ENCODE data around the gene ARMH1. TPM values are rescaled to one million over a fixed set of nuclear protein-coding genes. Genes with fewer than 3 reads are reported as not detected.

ARMH1 gene
- total and polyA plus RNA-seq, 2 experiments from 2014 or later: 3.1 to 6.3 TPM

DNA sequence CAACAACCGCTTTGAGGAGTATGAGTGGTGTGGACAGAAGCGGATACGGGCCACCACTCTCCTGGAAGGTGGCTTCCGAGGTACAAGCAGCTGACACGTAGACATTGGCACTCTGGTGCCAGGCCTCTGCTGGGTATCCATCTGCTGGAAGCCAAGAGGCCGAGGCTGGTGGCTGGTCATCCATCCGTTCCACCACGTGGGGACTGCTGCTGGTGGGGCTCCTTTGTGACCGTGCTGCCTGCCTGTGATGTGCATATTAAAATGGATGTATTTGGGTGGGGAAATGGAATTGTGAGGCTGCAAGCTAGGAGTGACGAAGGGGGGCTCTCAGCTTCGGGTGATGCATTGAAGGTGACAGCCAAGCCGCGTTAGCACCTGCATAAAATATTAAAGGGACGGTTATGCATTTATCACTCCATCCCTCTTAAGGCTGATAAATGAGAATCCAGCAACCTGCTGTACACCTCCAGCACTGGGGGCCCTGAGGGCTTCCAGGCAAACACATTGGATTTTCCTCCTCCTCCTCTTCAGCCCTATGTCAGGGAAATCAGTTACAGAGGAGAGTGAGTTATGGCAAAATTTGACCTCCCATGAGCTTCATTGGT, 38.3 kb upstream of the ARMH1 start:
- Histone ChIP-seq H3K9me3 (ENCODE audit: low read depth) (no peaks in the 10 kb centered on the region), H4K20me1 (ENCODE audit: insufficient read depth, poor library complexity, severe bottlenecking) (no peaks in the 10 kb centered on the region), H3K4me3 (no peak overlapping the region), H3K27ac (peak overlapping the region; percentile 66), H2AFZ (no peak overlapping the region), H3K79me2 (peaks cover 27% of the 10 kb centered on the region), H3K36me3 (replicated peaks; ENCODE audit: insufficient read depth, low read depth) (no peaks in the 10 kb centered on the region), H3K4me2 (no peak overlapping the region), H3K27me3 (no peaks in the 10 kb centered on the region), H3K4me1 (ENCODE audit: insufficient read depth) (peaks cover 11% of the 10 kb centered on the region), H3K9me2 (replicated peaks; ENCODE audit: insufficient read depth) (no peaks in the 10 kb centered on the region)
- no peak for DNase-seq (ENCODE audit: low spot score)
- TF ChIP-seq EZH2phosphoT487 (IDR thresholded peaks at IDR 0.05; ENCODE audit: low read depth, severe bottlenecking, unreplicated experiment): no peak
- TF ChIP-seq, protein P1, sequence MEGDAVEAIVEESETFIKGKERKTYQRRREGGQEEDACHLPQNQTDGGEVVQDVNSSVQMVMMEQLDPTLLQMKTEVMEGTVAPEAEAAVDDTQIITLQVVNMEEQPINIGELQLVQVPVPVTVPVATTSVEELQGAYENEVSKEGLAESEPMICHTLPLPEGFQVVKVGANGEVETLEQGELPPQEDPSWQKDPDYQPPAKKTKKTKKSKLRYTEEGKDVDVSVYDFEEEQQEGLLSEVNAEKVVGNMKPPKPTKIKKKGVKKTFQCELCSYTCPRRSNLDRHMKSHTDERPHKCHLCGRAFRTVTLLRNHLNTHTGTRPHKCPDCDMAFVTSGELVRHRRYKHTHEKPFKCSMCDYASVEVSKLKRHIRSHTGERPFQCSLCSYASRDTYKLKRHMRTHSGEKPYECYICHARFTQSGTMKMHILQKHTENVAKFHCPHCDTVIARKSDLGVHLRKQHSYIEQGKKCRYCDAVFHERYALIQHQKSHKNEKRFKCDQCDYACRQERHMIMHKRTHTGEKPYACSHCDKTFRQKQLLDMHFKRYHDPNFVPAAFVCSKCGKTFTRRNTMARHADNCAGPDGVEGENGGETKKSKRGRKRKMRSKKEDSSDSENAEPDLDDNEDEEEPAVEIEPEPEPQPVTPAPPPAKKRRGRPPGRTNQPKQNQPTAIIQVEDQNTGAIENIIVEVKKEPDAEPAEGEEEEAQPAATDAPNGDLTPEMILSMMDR (IDR thresholded peaks at IDR 0.05; ENCODE audit: poor library complexity): no peak
- TF ChIP-seq EZH2 (IDR thresholded peaks at IDR 0.05; ENCODE audit: borderline replicate concordance): no peak
- WGBS (ENCODE audit: low lambda C conversion rate, missing lambda C conversion rate): 97% methylated on average over 14 of the region's 14 CpGs

DNA sequence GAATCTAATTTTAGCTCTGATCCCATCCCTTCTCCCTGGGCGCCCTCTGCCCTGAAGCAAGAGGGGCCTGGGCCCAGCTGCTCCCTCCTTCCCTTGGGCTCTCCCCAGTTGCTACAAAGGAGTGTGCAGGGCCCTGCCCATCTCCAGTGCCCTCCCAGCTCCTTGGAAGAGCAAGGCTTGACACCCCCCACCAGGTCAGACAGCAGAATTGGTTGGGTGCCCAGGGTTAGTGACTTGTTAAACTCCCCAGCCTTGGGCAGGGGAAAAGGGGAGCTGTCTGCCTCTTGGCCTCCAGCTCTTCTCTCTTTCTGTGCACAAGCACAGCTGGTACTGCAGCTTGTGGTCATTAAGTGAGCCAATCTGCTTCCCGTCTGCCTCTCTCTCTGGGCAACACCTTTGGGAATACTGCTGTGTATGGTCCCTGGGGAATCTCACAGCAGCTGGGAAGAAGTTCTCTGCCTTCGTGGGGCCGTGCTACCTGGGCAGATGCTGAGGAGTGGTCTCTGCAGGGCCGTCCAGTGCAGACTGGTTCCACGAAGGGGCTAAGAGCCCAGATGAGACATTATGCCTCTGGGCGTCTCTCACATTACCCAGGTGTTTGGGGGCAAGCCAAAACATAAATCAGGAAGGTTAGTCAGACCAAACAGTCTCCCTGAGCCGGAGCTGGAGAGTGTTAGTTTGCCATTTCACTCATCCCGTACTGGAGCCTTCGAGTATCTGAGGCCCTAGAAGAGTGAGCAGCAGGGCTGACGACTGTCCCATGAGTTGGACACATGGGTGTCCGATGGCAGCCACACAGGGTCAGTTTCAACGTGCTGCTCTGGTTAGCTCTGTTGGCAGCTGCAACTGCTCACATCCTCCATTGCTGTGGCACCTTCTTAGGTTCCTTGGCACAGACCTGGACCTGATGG, 37.6 kb upstream of the ARMH1 start:
- Histone ChIP-seq H3K4me2 (no peak overlapping the region), H3K4me1 (ENCODE audit: insufficient read depth) (peaks cover 11% of the 10 kb centered on the region), H3K4me3 (no peak overlapping the region), H3K36me3 (replicated peaks; ENCODE audit: insufficient read depth, low read depth) (no peaks in the 10 kb centered on the region), H2AFZ (no peak overlapping the region), H3K27me3 (no peaks in the 10 kb centered on the region), H3K79me2 (peaks cover 27% of the 10 kb centered on the region), H3K9me2 (replicated peaks; ENCODE audit: insufficient read depth) (no peaks in the 10 kb centered on the region), H4K20me1 (ENCODE audit: insufficient read depth, poor library complexity, severe bottlenecking) (no peaks in the 10 kb centered on the region), H3K9me3 (ENCODE audit: low read depth) (no peaks in the 10 kb centered on the region), H3K27ac (peak overlapping the region; percentile 66)
- WGBS (ENCODE audit: low lambda C conversion rate, missing lambda C conversion rate): 78% methylated on average over 13 of the region's 13 CpGs
- no peak for DNase-seq (ENCODE audit: low spot score)
- TF ChIP-seq, protein P1 (IDR thresholded peaks at IDR 0.05; ENCODE audit: poor library complexity): no peak
- TF ChIP-seq EZH2phosphoT487 (IDR thresholded peaks at IDR 0.05; ENCODE audit: low read depth, severe bottlenecking, unreplicated experiment) (no peak), EZH2 (IDR thresholded peaks at IDR 0.05; ENCODE audit: borderline replicate concordance) (no peak)

DNA sequence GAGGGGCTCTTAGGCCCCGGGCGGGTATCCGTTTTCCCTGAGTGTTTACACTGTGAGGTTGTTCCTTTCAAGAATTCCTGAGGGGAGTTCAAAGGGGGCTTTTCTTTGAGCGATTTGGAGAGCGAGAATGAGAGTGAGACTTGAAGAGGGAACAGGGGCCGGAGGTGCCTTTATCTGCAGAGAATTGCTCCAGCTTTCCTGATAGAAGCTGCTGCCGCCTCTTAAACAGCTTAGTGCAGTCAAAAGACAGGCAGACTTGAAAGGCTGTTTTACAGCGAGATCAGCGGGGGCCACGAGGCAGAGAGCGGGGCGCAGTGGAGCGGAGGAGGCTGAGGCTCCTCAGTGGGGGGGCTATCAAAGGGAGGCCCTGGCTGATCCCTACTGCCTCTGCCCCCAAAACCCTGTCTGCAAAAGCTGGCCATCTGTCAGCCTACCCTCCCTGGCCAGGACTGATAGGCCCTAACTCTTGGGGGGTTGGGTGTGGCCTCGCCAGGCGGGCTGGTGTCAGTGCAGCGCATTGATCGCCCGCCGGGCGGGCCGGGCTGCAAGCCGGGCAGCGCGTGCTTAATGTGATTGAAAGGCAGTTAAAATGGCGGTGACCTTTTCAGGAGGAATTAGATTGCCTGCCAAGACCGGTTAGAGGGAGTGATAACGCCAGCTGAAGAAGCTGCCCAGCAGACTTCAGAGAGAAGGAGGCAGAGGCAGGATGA, 36.7 kb upstream of the ARMH1 start:
- 81% methylated on average over 27 of the region's 27 CpGs for WGBS (ENCODE audit: low lambda C conversion rate, missing lambda C conversion rate)
- Histone ChIP-seq H3K9me2 (replicated peaks; ENCODE audit: insufficient read depth) (no peaks in the 10 kb centered on the region), H3K79me2 (peaks cover 24% of the 10 kb centered on the region), H2AFZ (no peak overlapping the region), H4K20me1 (ENCODE audit: insufficient read depth, poor library complexity, severe bottlenecking) (no peaks in the 10 kb centered on the region), H3K36me3 (replicated peaks; ENCODE audit: insufficient read depth, low read depth) (no peaks in the 10 kb centered on the region), H3K9me3 (ENCODE audit: low read depth) (no peaks in the 10 kb centered on the region), H3K4me1 (ENCODE audit: insufficient read depth) (peaks cover 8% of the 10 kb centered on the region), H3K27ac (peak overlapping the region; percentile 60), H3K27me3 (no peaks in the 10 kb centered on the region), H3K4me2 (no peak overlapping the region), H3K4me3 (no peak overlapping the region)
- no peak for DNase-seq (ENCODE audit: low spot score)
- TF ChIP-seq EZH2phosphoT487 (IDR thresholded peaks at IDR 0.05; ENCODE audit: low read depth, severe bottlenecking, unreplicated experiment) (no peak), EZH2 (IDR thresholded peaks at IDR 0.05; ENCODE audit: borderline replicate concordance) (no peak)
- TF ChIP-seq, protein P1 (IDR thresholded peaks at IDR 0.05; ENCODE audit: poor library complexity): no peak

Measured in hepatocyte (in vitro differentiated cells).